SK-N-SH (cell line): ENCODE measurements around the gene AKAP12. TPM values are rescaled to one million over a fixed set of nuclear protein-coding genes. Genes with fewer than 3 reads are reported as not detected.

Experiments used
- CTCF ChIA-PET: fragments of 300-600, 350-600 bp; formaldehyde crosslinking; extraction: SDS; loops from one replicate; lab custom pipeline; 2021; lab: Yijun Ruan, JAX
- POLR2A ChIA-PET: fragments of 350-600 bp; sonication (Branson Sonifier 250); formaldehyde crosslinking; extraction: SDS; loops from one replicate; lab custom pipeline; 2020; ENCODE audit warnings: antibody characterized with exemption, inconsistent platforms; lab: Yijun Ruan, JAX
- DNase-seq: peaks from one replicate; pipeline ENCODE4 v3.0.0; 2012
- H2AFZ ChIP-seq: fragments of 200-600 bp; sonication (generic); 2 replicates; pipeline ENCODE4 v1.8.1; 2016; ENCODE audit warnings: antibody characterized with exemption, mild to moderate bottlenecking, low read depth
- H3F3A ChIP-seq: fragments of 200-600 bp; sonication (generic); replicated peaks from 2 replicates; pipeline ENCODE3; 2016; ENCODE audit warnings: antibody characterized with exemption, mild to moderate bottlenecking; ENCODE audit not compliant: insufficient read depth
- H3K27ac ChIP-seq, 2 experiments: fragments of 200-500 bp in 1 of 2; fragments of 200-600 bp in 1 of 2; sonication (Bioruptor generic) in 1 of 2; sonication (generic), shearing (Covaris generic) in 1 of 2; 2 replicates each; pipeline versions ENCODE4 v1.5.1 to v1.6.1; 2014 to 2016; ENCODE audit warnings: low read depth in 2 of 2, inconsistent platforms in 1 of 2, low read length in 1 of 2, mild to moderate bottlenecking in 1 of 2, mixed read lengths in 1 of 2
- H3K27me3 ChIP-seq: fragments of 200-600 bp; sonication (generic), shearing (Covaris generic); 2 replicates; pipeline ENCODE4 v1.6.1; 2016; ENCODE audit warnings: mixed run types; ENCODE audit not compliant: insufficient read depth
- H3K36me3 ChIP-seq, 2 experiments: fragments of 200-500 bp in 1 of 2; fragments of 200-600 bp in 1 of 2; sonication (Bioruptor generic) in 1 of 2; sonication (generic) in 1 of 2; replicated peaks in 1 of 2; 2 replicates each; pipeline versions ENCODE3 to v1.5.1; 2014 to 2016; ENCODE audit warnings: low read length in 1 of 2, mild to moderate bottlenecking in 1 of 2; ENCODE audit not compliant: insufficient read depth in 2 of 2, control insufficient read depth in 1 of 2
- H3K4me1 ChIP-seq, 2 experiments: fragments of 200-500 bp in 1 of 2; fragments of 200-600 bp in 1 of 2; sonication (Bioruptor generic) in 1 of 2; sonication (generic), shearing (Covaris generic) in 1 of 2; 2 replicates each; pipeline versions ENCODE4 v1.5.1 to v1.6.1; 2014 to 2016; ENCODE audit warnings: low read depth in 1 of 2, low read length in 1 of 2, mixed run types in 1 of 2; ENCODE audit not compliant: insufficient read depth in 2 of 2, control insufficient read depth in 1 of 2
- H3K4me2 ChIP-seq: fragments of 200-600 bp; sonication (generic), shearing (Covaris generic); 2 replicates; pipeline ENCODE4 v1.6.1; 2017; ENCODE audit warnings: mixed run types
- H3K4me3 ChIP-seq, 2 experiments: fragments of 200-500 bp in 1 of 2; fragments of 200-600 bp in 1 of 2; sonication (Bioruptor generic) in 1 of 2; sonication (generic), shearing (Covaris generic) in 1 of 2; 2 replicates each; pipeline versions ENCODE4 v1.5.1 to v1.8.1; 2014 to 2016; ENCODE audit warnings: low read depth in 2 of 2, inconsistent platforms in 1 of 2, low read length in 1 of 2, mild to moderate bottlenecking in 1 of 2, mixed read lengths in 1 of 2, moderate library complexity in 1 of 2
- H3K79me2 ChIP-seq: fragments of 200-600 bp; sonication (generic); 2 replicates; pipeline ENCODE4 v1.8.1; 2017; ENCODE audit warnings: mild to moderate bottlenecking; ENCODE audit not compliant: insufficient read depth
- H3K9ac ChIP-seq: fragments of 200-600 bp; sonication (generic); 2 replicates; pipeline ENCODE4 v1.6.1; 2017; ENCODE audit warnings: mixed run types
- H3K9me2 ChIP-seq: fragments of 200-600 bp; sonication (generic); 2 replicates; pipeline ENCODE4 v1.6.1; 2017; ENCODE audit warnings: mixed run types
- H3K9me3 ChIP-seq: fragments of 200-600 bp; sonication (generic); 2 replicates; pipeline ENCODE4 v1.6.1; 2017; ENCODE audit warnings: mixed run types, mild to moderate bottlenecking, moderate library complexity
- H4K20me1 ChIP-seq: fragments of 200-600 bp; sonication (generic); 2 replicates; pipeline ENCODE4 v1.6.1; 2017; ENCODE audit warnings: mild to moderate bottlenecking, mixed run types; ENCODE audit not compliant: insufficient read depth
- CHD2 ChIP-seq: fragments of 150-350 bp; IDR thresholded peaks from 2 replicates; pipeline ENCODE4 v1.6.1; 2018; ENCODE audit warnings: low read length; ENCODE audit not compliant: partially characterized antibody
- ELF1 ChIP-seq: IDR thresholded peaks from 2 replicates; pipeline ENCODE4 v1.4.0; 2012
- EZH2phosphoT487 ChIP-seq: fragments of 200-600 bp; sonication (generic); IDR thresholded peaks from 2 replicates; pipeline ENCODE4 v1.6.1; 2017; ENCODE audit warnings: low read depth, mixed run types, mild to moderate bottlenecking, antibody characterized with exemption, moderate library complexity, borderline replicate concordance
- FOXJ3 ChIP-seq: sonication (generic); formaldehyde crosslinking; IDR thresholded peaks from 2 replicates; pipeline ENCODE4 v1.5.1; 2020; ENCODE audit warnings: mild to moderate bottlenecking, missing genetic modification reagents
- MXI1 ChIP-seq: IDR thresholded peaks from 2 replicates; pipeline ENCODE4 v1.6.1; 2012; ENCODE audit warnings: mild to moderate bottlenecking, low read depth, low read length, improper control_type of control experiment
- RAD21 ChIP-seq: IDR thresholded peaks from 2 replicates; pipeline ENCODE4 v1.6.1; 2012; ENCODE audit warnings: mild to moderate bottlenecking, low read length
- RCOR1 ChIP-seq: fragments of 150-350 bp; IDR thresholded peaks from 2 replicates; pipeline ENCODE4 v1.6.1; 2017; ENCODE audit warnings: antibody characterized with exemption, low read length
- SMC3 ChIP-seq: IDR thresholded peaks from 2 replicates; pipeline ENCODE4 v1.6.1; 2012; ENCODE audit warnings: low read depth, low read length, improper control_type of control experiment
- TCF12 ChIP-seq: IDR thresholded peaks from 2 replicates; pipeline ENCODE4 v1.4.0; 2012
- WGBS: methylation state at CpG from one replicate; pipeline ENCODE4 v1.1.6; 2017; ENCODE audit warnings: low lambda C conversion rate; 5-methylcytosine and 5-hydroxymethylcytosine counted together
- polyA plus RNA-seq, 3 experiments: library from polyadenylated mRNA; depleted of rRNA; stranded (reverse); fragments of >200 nt; gene quantifications; 2 replicates each; pipeline ENCODE4 v1.2.3, GENCODE V29; 2012
- TF ChIP-seq, protein P1 (sequence below): fragments of 200-600 bp; sonication (generic); IDR thresholded peaks from 2 replicates; pipeline ENCODE4 v1.6.1; 2017; ENCODE audit warnings: antibody characterized with exemption, mild to moderate bottlenecking, moderate library complexity
- TF ChIP-seq, protein P2 (sequence below): fragments of 150-350 bp; IDR thresholded peaks from 2 replicates; pipeline ENCODE4 v1.6.1; 2016; ENCODE audit warnings: mild to moderate bottlenecking, low read depth, low read length

AKAP12 gene
- polyA plus RNA-seq, 1 of the 3 experiments (the other 2 are of a cell fraction): 46.5 TPM

DNA sequence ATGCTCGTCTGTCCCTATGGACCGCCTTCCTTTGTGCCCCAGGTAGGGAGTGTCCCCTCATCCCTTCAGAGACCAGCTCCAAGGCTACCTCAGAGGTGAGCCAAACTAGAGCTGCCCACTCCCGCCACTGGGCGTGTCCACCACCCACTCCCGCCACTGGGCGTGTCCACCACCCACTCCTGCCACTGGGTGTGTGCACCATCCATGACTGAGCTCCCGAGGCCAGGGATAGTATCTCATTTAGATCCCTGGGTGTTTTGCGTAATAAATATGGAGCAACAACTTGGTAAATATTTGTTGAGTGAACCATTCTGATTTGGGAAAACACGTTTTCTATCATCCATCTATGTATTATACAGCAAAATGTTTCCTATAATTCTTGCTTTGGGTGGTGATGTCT is 82.8 kb downstream of the AKAP12 start:
- H3K4me1 ChIP-seq: peaks cover 7 to 17% of the 10 kb centered on the region in 2 experiments; a peak in 3 of 4 replicates
- no peak overlapping the region for H3K9ac ChIP-seq
- ChIA-PET POLR2A (no interaction called here), CTCF (interaction anchor here (0.6 to 16.6 kb wide), 8 partner anchors 9 to 430 kb away, joined by 3 to 421 read pairs (median 28); partner anchors contain the start of gene AKAP12)
- DNase-seq: no peak
- no peak overlapping the region for H2AFZ ChIP-seq
- H3K36me3 ChIP-seq: peaks cover 0 to 13% of the 10 kb centered on the region in 2 experiments
- peaks cover 10% of the 10 kb centered on the region for H3F3A ChIP-seq
- WGBS: 91% methylated on average over 9 of the region's 9 CpGs
- H3K9me2 ChIP-seq: no peaks in the 10 kb centered on the region
- H3K4me3 ChIP-seq: no peak overlapping the region
- H3K79me2 ChIP-seq: peaks cover 60% of the 10 kb centered on the region; the same call in 1 of the 2 replicates
- TF ChIP-seq TCF12 (no peak), MXI1 (no peak), FOXJ3 (CRISPR knock-in tag) (no peak), RCOR1 (no peak)
- TF ChIP-seq, all 33 proteins: peak for 0
- Histone ChIP-seq H3K9me3 (no peaks in the 10 kb centered on the region), H4K20me1 (no peaks in the 10 kb centered on the region), H3K27ac (no peak overlapping the region), H3K27me3 (no peaks in the 10 kb centered on the region), H3K4me2 (no peak overlapping the region)

DNA sequence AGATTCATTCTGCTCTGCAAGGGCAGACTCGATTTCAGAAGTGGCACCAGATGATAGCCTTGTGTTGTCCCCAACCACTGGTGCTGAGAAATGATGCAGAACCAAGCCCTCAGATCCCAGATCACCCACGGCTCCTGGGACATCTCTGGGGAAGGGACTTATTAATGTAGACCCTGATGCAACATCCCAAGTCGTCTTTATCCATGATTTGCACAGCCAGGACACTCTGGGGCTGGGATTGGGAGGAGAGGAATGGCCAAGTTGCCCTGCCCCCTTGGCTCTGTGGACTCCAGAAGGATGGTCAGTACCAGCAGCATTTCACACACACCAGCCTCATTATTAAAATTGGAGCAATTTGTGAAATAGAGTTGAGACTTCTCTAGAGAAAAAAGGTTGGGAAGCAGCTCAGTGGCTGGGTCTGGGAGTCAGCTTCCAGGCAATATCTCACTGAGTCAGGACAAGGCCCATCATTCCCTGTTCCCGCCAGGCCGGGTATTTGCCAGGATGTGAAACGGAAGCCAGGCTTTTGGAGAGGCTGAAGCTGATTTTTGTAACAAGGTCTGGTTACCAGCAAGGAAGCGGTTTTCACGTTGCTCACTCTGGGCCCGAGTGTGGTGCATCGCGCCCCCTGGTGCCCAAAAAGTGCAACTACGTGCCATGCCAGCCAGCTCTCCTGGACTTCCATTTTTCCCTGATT is 84.2 kb downstream of the AKAP12 start:
- 13% methylated on average over 11 of the region's 12 CpGs for WGBS
- H4K20me1 ChIP-seq: no peaks in the 10 kb centered on the region
- H3K4me3 ChIP-seq: peak overlapping the region in 1 of 2 experiments; percentile 22; a peak in 1 of 4 replicates
- H3K9ac ChIP-seq: peak overlapping the region; percentile 70; the same call in 1 of the 2 replicates
- peak overlapping the region; percentile 84 for H3K4me2 ChIP-seq
- H3K79me2 ChIP-seq: peaks cover 68% of the 10 kb centered on the region; the same call in 1 of the 2 replicates
- peak; percentile 98 for TF ChIP-seq SMC3
- TF ChIP-seq EZH2phosphoT487: no peak
- peak; percentile 39; the same call in 1 of the 2 replicates for TF ChIP-seq RCOR1
- TF ChIP-seq RAD21: peak; percentile 97
- peak; percentile 38 for TF ChIP-seq CHD2
- TF ChIP-seq, protein P1, sequence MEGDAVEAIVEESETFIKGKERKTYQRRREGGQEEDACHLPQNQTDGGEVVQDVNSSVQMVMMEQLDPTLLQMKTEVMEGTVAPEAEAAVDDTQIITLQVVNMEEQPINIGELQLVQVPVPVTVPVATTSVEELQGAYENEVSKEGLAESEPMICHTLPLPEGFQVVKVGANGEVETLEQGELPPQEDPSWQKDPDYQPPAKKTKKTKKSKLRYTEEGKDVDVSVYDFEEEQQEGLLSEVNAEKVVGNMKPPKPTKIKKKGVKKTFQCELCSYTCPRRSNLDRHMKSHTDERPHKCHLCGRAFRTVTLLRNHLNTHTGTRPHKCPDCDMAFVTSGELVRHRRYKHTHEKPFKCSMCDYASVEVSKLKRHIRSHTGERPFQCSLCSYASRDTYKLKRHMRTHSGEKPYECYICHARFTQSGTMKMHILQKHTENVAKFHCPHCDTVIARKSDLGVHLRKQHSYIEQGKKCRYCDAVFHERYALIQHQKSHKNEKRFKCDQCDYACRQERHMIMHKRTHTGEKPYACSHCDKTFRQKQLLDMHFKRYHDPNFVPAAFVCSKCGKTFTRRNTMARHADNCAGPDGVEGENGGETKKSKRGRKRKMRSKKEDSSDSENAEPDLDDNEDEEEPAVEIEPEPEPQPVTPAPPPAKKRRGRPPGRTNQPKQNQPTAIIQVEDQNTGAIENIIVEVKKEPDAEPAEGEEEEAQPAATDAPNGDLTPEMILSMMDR: peak; percentile 90
- TF ChIP-seq ELF1: no peak
- no peak for TF ChIP-seq FOXJ3 (CRISPR knock-in tag)
- TF ChIP-seq, protein P2, sequence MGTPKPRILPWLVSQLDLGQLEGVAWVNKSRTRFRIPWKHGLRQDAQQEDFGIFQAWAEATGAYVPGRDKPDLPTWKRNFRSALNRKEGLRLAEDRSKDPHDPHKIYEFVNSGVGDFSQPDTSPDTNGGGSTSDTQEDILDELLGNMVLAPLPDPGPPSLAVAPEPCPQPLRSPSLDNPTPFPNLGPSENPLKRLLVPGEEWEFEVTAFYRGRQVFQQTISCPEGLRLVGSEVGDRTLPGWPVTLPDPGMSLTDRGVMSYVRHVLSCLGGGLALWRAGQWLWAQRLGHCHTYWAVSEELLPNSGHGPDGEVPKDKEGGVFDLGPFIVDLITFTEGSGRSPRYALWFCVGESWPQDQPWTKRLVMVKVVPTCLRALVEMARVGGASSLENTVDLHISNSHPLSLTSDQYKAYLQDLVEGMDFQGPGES: no peak
- H3K27me3 ChIP-seq: no peaks in the 10 kb centered on the region
- CTCF ChIA-PET: interaction anchor here (0.6 to 16.6 kb wide), 100 partner anchors 11 to 636 kb away, joined by 3 to 421 read pairs (median 4); partner anchors contain the start of genes AKAP12 and RMND1
- DNase-seq: peak; percentile 81
- H3K36me3 ChIP-seq: peaks cover 0 to 8% of the 10 kb centered on the region in 2 experiments
- peaks cover 7 to 14% of the 10 kb centered on the region in 2 experiments; a peak in 3 of 4 replicates for H3K4me1 ChIP-seq
- peak overlapping the region; percentile 77 for H2AFZ ChIP-seq
- POLR2A ChIA-PET: interaction anchor here (0.7 kb wide), 1 partner anchor 432 kb away, joined by 3 read pairs; no protein-coding TSS in a partner anchor
- no peaks in the 10 kb centered on the region for H3K9me2 ChIP-seq
- no peaks in the 10 kb centered on the region for H3K9me3 ChIP-seq
- H3F3A ChIP-seq: no peaks in the 10 kb centered on the region
- peak overlapping the region; percentile 35 to 76 for H3K27ac ChIP-seq
